Psoas muscle (tissue), 8 donors: ENCODE data around the gene ZNF804B. TPM values are rescaled to one million over a fixed set of nuclear protein-coding genes. Genes with fewer than 3 reads are reported as not detected.

Experiments used
- ATAC-seq, 4 donors: fragments of 200-7000 bp; cut with Tn5 transposase; one replicate each; pipeline ENCODE4 v1.9.1; 2020; ENCODE audit warnings: moderate library complexity in 3 of 4, mild to moderate bottlenecking in 2 of 4
- DNase-seq, 2 donors: peaks; one replicate each; pipeline ENCODE4 v3.0.0-alpha.2; 2020
- H3K27ac ChIP-seq: fragments of 200-600 bp; one replicate; pipeline ENCODE4 v1.8.0; 2022
- H3K27me3 ChIP-seq, 3 donors: fragments of 200-600 bp in 1 of 3; one replicate each; pipeline versions ENCODE4 v1.6.1 to v1.8.0; 2013 to 2022; ENCODE audit warnings: low read length in 2 of 3, mild to moderate bottlenecking in 2 of 3, moderate library complexity in 1 of 3; ENCODE audit not compliant: insufficient read depth in 3 of 3
- H3K36me3 ChIP-seq, 2 donors: fragments of 200-600 bp in 1 of 2; one replicate each; pipeline versions ENCODE4 v1.6.1 to v1.8.0; 2013 to 2022; ENCODE audit warnings: low read depth in 1 of 2, mild to moderate bottlenecking in 1 of 2, moderate library complexity in 1 of 2; ENCODE audit not compliant: insufficient read depth in 1 of 2
- H3K4me1 ChIP-seq: fragments of 200-600 bp; one replicate; pipeline ENCODE4 v1.8.0; 2022
- H3K4me3 ChIP-seq: fragments of 200-600 bp; one replicate; pipeline ENCODE4 v1.8.0; 2022; ENCODE audit warnings: mild to moderate bottlenecking
- H3K9me3 ChIP-seq: fragments of 200-600 bp; one replicate; pipeline ENCODE4 v1.8.0; 2022
- CTCF ChIP-seq: fragments of 200-600 bp; IDR thresholded peaks from one replicate; pipeline ENCODE4 v1.8.0; 2022; ENCODE audit warnings: antibody characterized with exemption
- WGBS, 3 donors: extraction: QIAGEN DNeasy Blood & Tissue Kit; methylation state at CpG; one replicate each; pipeline versions ENCODE4 v1.1.6 to v1.1.7; 2013; 5-methylcytosine and 5-hydroxymethylcytosine counted together
- intact Hi-C, 2 donors: fragments of 100-400 bp; cut with DNase I; formaldehyde crosslinking; loops; one replicate each; pipeline versions ENCODE4 v1.11.0 to v1.14.2; 2022
- polyA plus RNA-seq, 3 donors: library from polyadenylated mRNA; stranded (reverse); fragments of 200-250 nt; gene quantifications; one replicate each; pipeline ENCODE4 v1.2.3, GENCODE V29; 2013
- total RNA-seq, 4 donors: library from RNA; stranded (reverse); fragmentation: NEBNext Ultra II Directional in 2 of 4; extraction: Animal tissue kit (Norgen Biotek cat#: 25700) in 2 of 4; gene quantifications; one replicate each; pipeline versions ENCODE4 v1.2.1 to v1.2.4, GENCODE V29; 2021 to 2023
- donor health status: healthy with polysubstance abuse.
- donor health status: DM: no; HTN: no; CAD: no; lungs with moderate emphysema.
- donor health status: Bipolar disorder and iron deficiency.
- donor health status: healthy.
- donor health status: DM: yes; HTN: yes; CAD: no.
- donor health status: DM: no; HTN: no; CAD: no.
- donor health status: DM: no; HTN: no; CAD: no.
- donor health status: DM: yes; HTN: yes; CAD: no.

Gene ZNF804B
- total and polyA plus RNA-seq, 7 donors: not detected

GRCh38 chr7:88912852-88913251 is 153.4 kb downstream of the ZNF804B start:
- H3K4me3 ChIP-seq: no peak overlapping the region
- no peak for TF ChIP-seq CTCF
- no peaks in the 10 kb centered on the region for H3K4me1 ChIP-seq
- DNase-seq: no peak
- no peak for ATAC-seq
- H3K27ac ChIP-seq: no peak overlapping the region
- H3K36me3 ChIP-seq: no peaks in the 10 kb centered on the region
- 95 to 96% (median 95%) methylated on average over 2 of the region's 2 CpGs for WGBS, 3 donors
- intact Hi-C loops: no loop called here
- H3K9me3 ChIP-seq: no peaks in the 10 kb centered on the region
- H3K27me3 ChIP-seq: no peaks in the 10 kb centered on the region

GRCh38 chr7:88915615-88916014 is 156.1 kb downstream of the ZNF804B start:
- TF ChIP-seq CTCF: no peak
- Histone ChIP-seq H3K27ac (no peak overlapping the region), H3K4me3 (no peak overlapping the region), H3K27me3 (no peaks in the 10 kb centered on the region), H3K9me3 (no peaks in the 10 kb centered on the region), H3K4me1 (no peaks in the 10 kb centered on the region), H3K36me3 (no peaks in the 10 kb centered on the region)
- ATAC-seq: no peak
- intact Hi-C loops: no loop called here
- DNase-seq: no peak

GRCh38 chr7:88919478-88920131 is 160.1 kb downstream of the ZNF804B start:
- intact Hi-C loops: no loop called here
- 72 to 75% (median 72%) methylated on average over 4 of the region's 4 CpGs for WGBS, 3 donors
- no peak for TF ChIP-seq CTCF

GRCh38 chr7:88922944-88923343 is 163.4 kb downstream of the ZNF804B start:
- TF ChIP-seq CTCF: no peak
- peaks cover 3% of the 10 kb centered on the region for H3K4me1 ChIP-seq
- no peaks in the 10 kb centered on the region for H3K9me3 ChIP-seq
- no peaks in the 10 kb centered on the region for H3K27me3 ChIP-seq
- DNase-seq: no peak
- 66 to 69% (median 68%) methylated on average over 2 of the region's 2 CpGs for WGBS, 3 donors
- no peak for ATAC-seq
- H3K27ac ChIP-seq: no peak overlapping the region
- no peaks in the 10 kb centered on the region for H3K36me3 ChIP-seq
- no peak overlapping the region for H3K4me3 ChIP-seq
- intact Hi-C loops: no loop called here

More at GRCh38 chr7:88919478-88920131, 160.1 kb downstream of the ZNF804B start:
- Histone ChIP-seq H3K27me3 (no peaks in the 10 kb centered on the region), H3K9me3 (no peaks in the 10 kb centered on the region), H3K27ac (no peak overlapping the region), H3K4me3 (no peak overlapping the region), H3K36me3 (no peaks in the 10 kb centered on the region), H3K4me1 (no peaks in the 10 kb centered on the region)
- ATAC-seq: no peak
- no peak for DNase-seq

- intact Hi-C loops: no loop called here
- no peak for ATAC-seq
Observed at GRCh38 chr7:88928276-88928675, 168.8 kb downstream of the ZNF804B start.

More at GRCh38 chr7:88928276-88928675, 168.8 kb downstream of the ZNF804B start:
- Histone ChIP-seq H3K27me3 (no peaks in the 10 kb centered on the region), H3K9me3 (no peaks in the 10 kb centered on the region), H3K4me1 (peaks cover 11% of the 10 kb centered on the region), H3K27ac (no peak overlapping the region), H3K36me3 (no peaks in the 10 kb centered on the region), H3K4me3 (no peak overlapping the region)
- no peak for TF ChIP-seq CTCF
- no peak for DNase-seq
